H1 (cell line): Measurements from ENCODE around the gene PARD3. TPM values are rescaled to one million over a fixed set of nuclear protein-coding genes. Genes with fewer than 3 reads are reported as not detected.
A peak's percentile ranks its signal among the peaks of the same experiment; 100 is the strongest.

Source experiments
- CTCF ChIA-PET: fragments of 300-600 bp; sonication (Branson Sonifier 250); formaldehyde crosslinking; loops from one replicate; lab custom pipeline; 2021; ENCODE audit not compliant: partially characterized antibody; lab: Charles Lee
- POLR2A ChIA-PET: fragments of 300-600 bp; sonication (Branson Sonifier 250); formaldehyde crosslinking; loops from one replicate; lab custom pipeline; 2021; ENCODE audit warnings: inconsistent platforms; ENCODE audit not compliant: partially characterized antibody; lab: Charles Lee
- DNase-seq, 2 experiments: peaks; one replicate each; pipeline versions ENCODE4 v3.0.0 to v3.0.0-alpha.2; 2010 to 2022; ENCODE audit warnings: low spot score in 2 of 2, low read depth in 1 of 2, mixed read lengths in 1 of 2
- FAIRE-seq: peaks from 2 replicates; lab custom pipeline; 2011; peaks lifted over from hg19 to GRCh38; lab: Jason Lieb, UNC
- H2AFZ ChIP-seq: 2 replicates; pipeline ENCODE4 v1.8.1; 2012; ENCODE audit warnings: low read length, inconsistent platforms
- H2AK5ac ChIP-seq: 2 replicates; pipeline ENCODE4 v1.6.1; 2013; ENCODE audit warnings: low read depth, low read length
- H2BK120ac ChIP-seq: replicated peaks from 2 replicates; pipeline ENCODE3; 2013; ENCODE audit warnings: low read depth, low read length, inconsistent platforms
- H2BK12ac ChIP-seq: 2 replicates; pipeline ENCODE4 v1.6.1; 2013; ENCODE audit warnings: low read depth, low read length
- H2BK15ac ChIP-seq: 2 replicates; pipeline ENCODE4 v1.6.1; 2013; ENCODE audit warnings: low read length
- H2BK20ac ChIP-seq: 2 replicates; pipeline ENCODE4 v1.6.1; 2013; ENCODE audit warnings: low read length
- H2BK5ac ChIP-seq: 2 replicates; pipeline ENCODE4 v1.6.1; 2013; ENCODE audit warnings: low read depth, low read length
- H3K14ac ChIP-seq: 2 replicates; pipeline ENCODE4 v1.6.1; 2013; ENCODE audit warnings: inconsistent platforms; ENCODE audit not compliant: insufficient read length
- H3K18ac ChIP-seq: 2 replicates; pipeline ENCODE4 v1.6.1; 2013; ENCODE audit warnings: low read length; ENCODE audit errors: extremely low read depth
- H3K23ac ChIP-seq: 2 replicates; pipeline ENCODE4 v1.6.1; 2013; ENCODE audit warnings: inconsistent platforms; ENCODE audit not compliant: insufficient read length
- H3K23me2 ChIP-seq: 2 replicates; pipeline ENCODE4 v1.6.1; 2013; ENCODE audit warnings: low read depth, low read length
- H3K27ac ChIP-seq: 2 replicates; pipeline ENCODE4 v1.6.1; 2011; ENCODE audit warnings: low read depth, low read length, inconsistent platforms
- H3K27me3 ChIP-seq, 4 experiments: replicated peaks in 1 of 4; 1 replicate in 1 of 4; 2 replicates in 3 of 4; pipeline versions ENCODE4 v1.6.1 to v1.8.1; 2011 to 2013; ENCODE audit warnings: low read length in 3 of 4, mild to moderate bottlenecking in 3 of 4, inconsistent platforms in 2 of 4, mixed read lengths in 2 of 4, moderate library complexity in 1 of 4; ENCODE audit not compliant: control insufficient read depth in 3 of 4, insufficient read depth in 3 of 4; ENCODE audit errors: extremely low read depth in 1 of 4
- H3K36me3 ChIP-seq, 4 experiments: 2 replicates each; pipeline versions ENCODE4 v1.6.1 to v1.8.1; 2011 to 2013; ENCODE audit warnings: mild to moderate bottlenecking in 4 of 4, low read length in 3 of 4, moderate library complexity in 2 of 4, control low read depth in 1 of 4, inconsistent platforms in 1 of 4; ENCODE audit not compliant: insufficient read depth in 4 of 4, control insufficient read depth in 2 of 4
- H3K4ac ChIP-seq: replicated peaks from 2 replicates; pipeline ENCODE3; 2013; ENCODE audit warnings: low read length, low read depth, mixed read lengths, inconsistent platforms; ENCODE audit not compliant: insufficient read length
- H3K4me1 ChIP-seq, 4 experiments: replicated peaks in 1 of 4; 1 replicate in 1 of 4; 2 replicates in 3 of 4; pipeline versions ENCODE4 v1.6.1 to v1.8.1; 2011 to 2013; ENCODE audit warnings: low read length in 3 of 4, inconsistent platforms in 2 of 4, mixed read lengths in 1 of 4; ENCODE audit not compliant: insufficient read depth in 4 of 4, control insufficient read depth in 3 of 4
- H3K4me2 ChIP-seq, 2 experiments: 2 replicates each; pipeline versions ENCODE4 v1.6.1 to v1.8.1; 2011 to 2013; ENCODE audit warnings: low read depth in 2 of 2, low read length in 2 of 2, control low read depth in 1 of 2, inconsistent platforms in 1 of 2, mild to moderate bottlenecking in 1 of 2; ENCODE audit not compliant: insufficient read depth in 1 of 2
- H3K4me3 ChIP-seq, 4 experiments: fragments of 200-600, 300-600 bp in 1 of 4; sonication (generic), shearing (Covaris generic), sonication (Bioruptor Twin) in 1 of 4; 2 replicates each; pipeline versions ENCODE4 v1.5.1 to v1.8.1; 2011 to 2016; ENCODE audit warnings: low read length in 4 of 4, low read depth in 3 of 4, control low read depth in 2 of 4, inconsistent platforms in 2 of 4, mild to moderate bottlenecking in 2 of 4, mixed read lengths in 1 of 4, moderate library complexity in 1 of 4; ENCODE audit not compliant: insufficient read depth in 2 of 4; ENCODE audit errors: extremely low read depth in 1 of 4
- H3K56ac ChIP-seq: replicated peaks from 2 replicates; pipeline ENCODE3; 2013; ENCODE audit warnings: low read depth, mild to moderate bottlenecking, mixed read lengths, low read length, inconsistent platforms; ENCODE audit not compliant: insufficient read length
- H3K79me1 ChIP-seq: 2 replicates; pipeline ENCODE4 v1.6.1; 2013; ENCODE audit warnings: low read depth, low read length, control low read depth
- H3K79me2 ChIP-seq, 2 experiments: 2 replicates each; pipeline versions ENCODE4 v1.6.1 to v1.8.1; 2012 to 2013; ENCODE audit warnings: low read length in 2 of 2, mild to moderate bottlenecking in 2 of 2, inconsistent platforms in 1 of 2; ENCODE audit not compliant: insufficient read depth in 2 of 2, control insufficient read depth in 1 of 2
- H3K9ac ChIP-seq, 4 experiments: replicated peaks in 1 of 4; 1 replicate in 1 of 4; 2 replicates in 3 of 4; pipeline versions ENCODE4 v1.6.1 to v1.8.1; 2011 to 2013; ENCODE audit warnings: low read depth in 3 of 4, low read length in 3 of 4, control low read depth in 2 of 4, mild to moderate bottlenecking in 2 of 4, moderate library complexity in 2 of 4, inconsistent platforms in 1 of 4; ENCODE audit errors: extremely low read depth in 1 of 4
- H3K9me3 ChIP-seq, 2 experiments: 2 replicates each; pipeline versions ENCODE4 v1.6.1 to v1.8.1; 2012 to 2013; ENCODE audit warnings: mild to moderate bottlenecking in 2 of 2, moderate library complexity in 2 of 2, control low read depth in 1 of 2, inconsistent platforms in 1 of 2, low read depth in 1 of 2, low read length in 1 of 2, mixed read lengths in 1 of 2; ENCODE audit not compliant: insufficient read depth in 2 of 2
- H4K20me1 ChIP-seq, 2 experiments: replicated peaks in 1 of 2; 2 replicates each; pipeline versions ENCODE3 to v1.8.1; 2011 to 2013; ENCODE audit warnings: inconsistent platforms in 2 of 2, low read length in 2 of 2, mild to moderate bottlenecking in 1 of 2; ENCODE audit not compliant: insufficient read depth in 2 of 2, control insufficient read depth in 1 of 2
- H4K5ac ChIP-seq: 2 replicates; pipeline ENCODE4 v1.6.1; 2013; ENCODE audit warnings: low read length, low read depth, mixed read lengths, inconsistent platforms; ENCODE audit not compliant: insufficient read length
- H4K8ac ChIP-seq: 2 replicates; pipeline ENCODE4 v1.8.0; 2013; ENCODE audit warnings: mild to moderate bottlenecking, moderate library complexity, low read length, inconsistent platforms; ENCODE audit not compliant: insufficient read depth; ENCODE audit errors: extremely low read depth
- H4K91ac ChIP-seq: replicated peaks from 2 replicates; pipeline ENCODE3; 2013; ENCODE audit warnings: low read length, mixed read lengths, inconsistent platforms; ENCODE audit not compliant: insufficient read length
- CHD2 ChIP-seq: IDR thresholded peaks from 2 replicates; pipeline ENCODE4 v1.6.1; 2012; ENCODE audit warnings: low read length, improper control_type of control experiment
- MAFK ChIP-seq: IDR thresholded peaks from 2 replicates; pipeline ENCODE4 v1.6.1; 2012; ENCODE audit warnings: low read depth, mild to moderate bottlenecking, improper control_type of control experiment, low read length
- POLR2A ChIP-seq, 2 experiments: IDR thresholded peaks; 1 replicate in 1 of 2; 2 replicates in 1 of 2; pipeline ENCODE4 v1.6.1; 2011; ENCODE audit warnings: low read depth in 2 of 2, low read length in 2 of 2, mild to moderate bottlenecking in 2 of 2; ENCODE audit errors: control extremely low read depth in 1 of 2
- POLR2AphosphoS5 ChIP-seq: IDR thresholded peaks from 2 replicates; pipeline ENCODE4 v1.6.1; 2011; ENCODE audit warnings: low read depth, low read length
- WGBS, 2 experiments: shearing (Covaris generic) in 1 of 2; methylation state at CpG; one replicate each; pipeline versions ENCODE4 v1.1.6 to v1.1.7; 2013 to 2015; ENCODE audit warnings: low lambda C conversion rate in 2 of 2, mixed read lengths in 2 of 2, inconsistent platforms in 1 of 2, low coverage in 1 of 2, missing lambda C conversion rate in 1 of 2; ENCODE audit not compliant: insufficient replicate concordance in 2 of 2, insufficient coverage in 1 of 2, insufficient read length in 1 of 2; ENCODE audit errors: extremely low coverage in 1 of 2, missing lambda C conversion rate in 1 of 2; 5-methylcytosine and 5-hydroxymethylcytosine counted together
- polyA plus RNA-seq, 7 experiments: library from polyadenylated mRNA; depleted of rRNA in 3 of 7; stranded (reverse) in 5 of 7; unstranded in 2 of 7; fragments of >200 nt in 5 of 7; fragments of 200-250 nt in 2 of 7; gene quantifications; 1 replicate in 5 of 7; 2 replicates in 1 of 7; 4 replicates in 1 of 7; pipeline versions ENCODE4 v1.2.1 to v1.2.3, GENCODE V29; 2011 to 2013; ENCODE audit warnings: missing spikeins in 2 of 7, mixed read lengths in 2 of 7
- total RNA-seq: library from RNA; stranded (reverse); fragmentation: NEBNext Ultra II Directional; extraction: Animal tissue kit (Norgen Biotek cat#: 25700); gene quantifications from 2 replicates; pipeline ENCODE4 v1.2.1, GENCODE V29; 2021
- TF ChIP-seq, protein P1 (sequence below): IDR thresholded peaks from 2 replicates; pipeline ENCODE4 v1.6.1; 2012; ENCODE audit warnings: inconsistent platforms

Gene PARD3
- total and polyA plus RNA-seq, 2 of the 8 experiments (the other 6 are each of a cell fraction or from before 2014, with no cell fraction given) = 19.7 to 49.1 TPM

DNA sequence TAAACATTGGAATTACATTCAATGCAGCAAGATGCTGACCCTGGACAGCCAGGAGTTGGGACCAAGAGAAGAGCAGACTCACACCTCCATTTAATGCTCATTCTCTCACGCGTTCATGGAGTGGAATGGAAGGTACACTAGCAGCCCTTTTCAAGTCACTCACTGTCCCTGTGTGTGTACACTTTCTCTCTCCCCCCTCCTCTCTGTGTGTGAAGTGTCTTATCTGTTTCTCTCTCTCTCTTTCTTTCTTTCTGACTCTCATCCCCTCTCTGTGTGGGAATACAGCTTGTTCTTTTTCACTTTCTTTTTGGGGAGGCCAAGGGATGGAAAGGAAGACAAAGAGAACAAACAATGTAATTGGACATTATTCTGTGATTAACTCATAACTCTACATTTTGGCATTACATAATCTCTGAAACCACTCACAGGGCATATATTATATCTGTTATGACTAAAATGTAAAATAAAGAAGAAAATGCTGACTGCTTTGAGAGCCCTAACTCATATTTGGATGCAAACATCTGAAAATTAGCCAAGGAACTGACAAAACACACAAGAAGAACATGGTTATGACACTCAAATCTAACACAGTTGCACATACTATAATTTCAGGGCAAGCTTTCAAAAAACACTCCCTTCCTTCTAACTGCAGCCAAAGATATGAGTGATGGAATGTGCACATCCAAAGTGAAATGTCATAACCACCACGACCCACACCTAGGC, 188.8 kb downstream of the PARD3 start:
- peaks cover 0 to 24% of the 10 kb centered on the region in 2 experiments; a peak in 2 of 4 replicates for H3K79me2 ChIP-seq
- no peak overlapping the region for H4K5ac ChIP-seq
- no peak overlapping the region for H3K56ac ChIP-seq
- DNase-seq = no peak
- no peak overlapping the region for H3K4me2 ChIP-seq
- H2BK12ac ChIP-seq = no peak overlapping the region
- no peak for FAIRE-seq
- peaks cover 0 to 4% of the 10 kb centered on the region in 2 experiments for H4K20me1 ChIP-seq
- no peaks in the 10 kb centered on the region for H3K23me2 ChIP-seq
- no peak overlapping the region for H2BK5ac ChIP-seq
- H3K36me3 ChIP-seq = no peaks in the 10 kb centered on the region
- H3K9me3 ChIP-seq = no peaks in the 10 kb centered on the region
- no peak overlapping the region for H2BK20ac ChIP-seq
- no peak overlapping the region for H4K91ac ChIP-seq
- no peak overlapping the region for H3K27ac ChIP-seq
- H3K9ac ChIP-seq = no peak overlapping the region
- no peak overlapping the region for H3K23ac ChIP-seq
- no peak overlapping the region for H3K14ac ChIP-seq
- peaks cover 0 to 8% (median 0%) of the 10 kb centered on the region in 4 experiments; a peak in 1 of 7 replicates for H3K4me1 ChIP-seq
- H2BK120ac ChIP-seq = no peak overlapping the region
- CTCF ChIA-PET = interaction anchor here (1.5 kb wide), 1 partner anchor 16 kb away, joined by 5 read pairs; no protein-coding TSS in a partner anchor
- H2AK5ac ChIP-seq = 0 out of 2 replicates have a peak overlapping the region, but pooled peaks have one; percentile 25
- H2AFZ ChIP-seq = no peak overlapping the region
- peaks cover 5% of the 10 kb centered on the region; the same call in 1 of the 2 replicates for H3K79me1 ChIP-seq
- no peak overlapping the region for H3K4ac ChIP-seq
- H3K4me3 ChIP-seq = no peak overlapping the region
- no peak overlapping the region for H2BK15ac ChIP-seq
- no peak overlapping the region for H4K8ac ChIP-seq
- 74% methylated on average over 3 of the region's 3 CpGs; no CpG with 5 or more reads in 1 of the 2 experiments for WGBS, 2 experiments
- TF ChIP-seq MAFK = no peak
- TF ChIP-seq CHD2 = no peak
- no peak for TF ChIP-seq POLR2A (IDR thresholded peaks at IDR 0.05; ENCODE audit: control extremely low read depth in 1 of 2, low read depth in 2 of 2, low read length in 2 of 2)
- TF ChIP-seq, protein P1, sequence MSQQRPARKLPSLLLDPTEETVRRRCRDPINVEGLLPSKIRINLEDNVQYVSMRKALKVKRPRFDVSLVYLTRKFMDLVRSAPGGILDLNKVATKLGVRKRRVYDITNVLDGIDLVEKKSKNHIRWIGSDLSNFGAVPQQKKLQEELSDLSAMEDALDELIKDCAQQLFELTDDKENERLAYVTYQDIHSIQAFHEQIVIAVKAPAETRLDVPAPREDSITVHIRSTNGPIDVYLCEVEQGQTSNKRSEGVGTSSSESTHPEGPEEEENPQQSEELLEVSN = no peak
- TF ChIP-seq POLR2AphosphoS5 = no peak
- POLR2A ChIA-PET = interaction anchor here (1.0 to 1.2 kb wide), 2 partner anchors 8 to 12 kb away, joined by 3 read pairs; no protein-coding TSS in a partner anchor
- no peaks in the 10 kb centered on the region for H3K27me3 ChIP-seq
- no peak overlapping the region; the same call in 1 of the 2 replicates for H3K18ac ChIP-seq
